NB4 (cell line): ENCODE data around the gene KRT82.

Experiments used
- DNase-seq: peaks from one replicate; pipeline ENCODE4 v3.0.0; 2010; ENCODE audit warnings: low read depth
- H3K4me3 ChIP-seq: one replicate; pipeline ENCODE4 v1.5.1; 2011; ENCODE audit warnings: mild to moderate bottlenecking, low read depth, low read length, moderate library complexity
- CTCF ChIP-seq: IDR thresholded peaks from one replicate; pipeline ENCODE4 v1.5.1; 2012; ENCODE audit warnings: low read depth, low read length
- MAX ChIP-seq: IDR thresholded peaks from 2 replicates; pipeline ENCODE4 v1.6.1; 2011; ENCODE audit warnings: low read depth, low read length
- MYC ChIP-seq: IDR thresholded peaks from 2 replicates; pipeline ENCODE4 v1.6.1; 2011; ENCODE audit warnings: low read depth, low read length
- POLR2A ChIP-seq: IDR thresholded peaks from 2 replicates; pipeline ENCODE4 v1.6.1; 2011; ENCODE audit warnings: mild to moderate bottlenecking; ENCODE audit not compliant: insufficient read length; ENCODE audit errors: extremely low read depth

Gene KRT82

GRCh38 chr12:52436828-52437474 is 30.8 kb upstream of the KRT82 start:
- DNase-seq: no peak
- TF ChIP-seq MYC (no peak), POLR2A (no peak), CTCF (no peak), MAX (no peak)
- H3K4me3 ChIP-seq: no peak overlapping the region

- no peak for DNase-seq
- TF ChIP-seq MYC (no peak), MAX (no peak), CTCF (no peak)
Observed at GRCh38 chr12:52436000-52436827, 30.1 kb upstream of the KRT82 start.

GRCh38 chr12:52435659-52435999 is 29.5 kb upstream of the KRT82 start:
- H3K4me3 ChIP-seq: no peak overlapping the region
- no peak for TF ChIP-seq MAX
- TF ChIP-seq CTCF: no peak
- TF ChIP-seq POLR2A: no peak
- no peak for TF ChIP-seq MYC
- no peak for DNase-seq

More at GRCh38 chr12:52436000-52436827, 30.1 kb upstream of the KRT82 start:
- no peak overlapping the region for H3K4me3 ChIP-seq

GRCh38 chr12:52434760-52435530 is 28.8 kb upstream of the KRT82 start:
- no peak overlapping the region for H3K4me3 ChIP-seq
- TF ChIP-seq MYC (no peak), CTCF (no peak), MAX (no peak), POLR2A (no peak)
- no peak for DNase-seq

GRCh38 chr12:52434081-52434733 is 28.1 kb upstream of the KRT82 start, which contains the start of gene KRT75:
Gene KRT75 (minus strand): TSS chr12:52434371. CDS start chr12:52434304, 67 bp downstream.
- no peak for DNase-seq
- no peak within 1 kb of the TSS for H3K4me3 ChIP-seq
- TF ChIP-seq MAX: no peak
- no peak for TF ChIP-seq MYC
